ENCODE results near the gene RUBCN.

- TF ChIP-seq POLR2A (IDR thresholded peaks at IDR 0.05; ENCODE audit: low read length) = no peak
- TF ChIP-seq GATA1 (IDR thresholded peaks at IDR 0.05; ENCODE audit: low read depth, low read length) = no peak
Measured at GRCh38 chr3:197737749-197738462, 1.2 kb upstream of the RUBCN start.
